GM18517 (cell line): ENCODE measurements around the gene COX20.
A peak's percentile ranks its signal among the peaks of the same experiment; 100 is the strongest.

ENCODE experiments used
- ATAC-seq: cut with Tn5 transposase; IDR thresholded peaks from one replicate; pipeline ENCODE4 v1.9.1; 2021; ENCODE audit warnings: mild to moderate bottlenecking, moderate library complexity; ENCODE audit not compliant: unreplicated experiment

The COX20 gene

GRCh38 chr1:244850896-244851295 lies 15.4 kb downstream of the COX20 start:
- ATAC-seq, result no peak

GRCh38 chr1:244851546-244852231 lies 16.2 kb downstream of the COX20 start:
- ATAC-seq, result no peak

- no peak for ATAC-seq
Observed at GRCh38 chr1:244852694-244853093, 17.2 kb downstream of the COX20 start.

DNA sequence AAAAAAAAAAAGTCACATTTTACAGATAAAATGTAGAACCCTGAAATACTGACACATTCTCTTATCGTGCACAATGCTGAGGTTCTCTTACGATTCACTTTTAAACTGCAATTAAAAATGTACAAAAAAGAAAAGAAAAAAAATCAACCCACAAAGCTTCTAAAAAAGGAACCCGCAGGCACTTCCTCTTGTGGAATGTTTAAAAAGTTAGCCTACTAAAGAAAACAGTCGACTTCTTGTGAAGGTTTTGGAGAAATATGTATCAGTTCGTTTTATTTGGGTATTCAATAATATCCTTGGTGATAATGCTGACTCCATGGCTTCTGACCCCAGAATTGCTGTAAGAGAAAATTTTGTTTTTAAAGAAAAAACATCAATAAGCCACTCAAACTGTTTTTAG lies 18.7 kb downstream of the COX20 start:
- ATAC-seq, result no peak

- ATAC-seq, result no peak
Observed at GRCh38 chr1:244854865-244855578, 19.6 kb downstream of the COX20 start.

DNA sequence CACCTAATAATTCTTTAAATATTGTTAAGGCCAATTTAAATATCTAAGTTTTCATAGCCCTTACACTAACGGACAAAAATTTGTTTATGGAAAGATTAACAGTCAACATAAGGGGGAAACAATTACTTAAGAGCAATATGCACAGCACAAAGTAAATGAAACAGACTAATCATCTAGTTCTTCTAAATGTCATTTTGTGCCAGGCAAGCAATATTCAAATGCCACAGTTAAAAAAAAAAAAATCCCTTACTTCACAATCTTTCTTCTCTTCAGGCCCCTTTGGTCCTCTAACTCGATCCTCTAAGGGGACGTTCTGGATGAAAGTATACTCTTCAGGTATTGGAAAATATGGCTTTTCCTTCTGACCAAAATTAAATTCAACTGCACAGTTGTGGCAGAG lies 22.3 kb downstream of the COX20 start:
- ATAC-seq, result no peak

DNA sequence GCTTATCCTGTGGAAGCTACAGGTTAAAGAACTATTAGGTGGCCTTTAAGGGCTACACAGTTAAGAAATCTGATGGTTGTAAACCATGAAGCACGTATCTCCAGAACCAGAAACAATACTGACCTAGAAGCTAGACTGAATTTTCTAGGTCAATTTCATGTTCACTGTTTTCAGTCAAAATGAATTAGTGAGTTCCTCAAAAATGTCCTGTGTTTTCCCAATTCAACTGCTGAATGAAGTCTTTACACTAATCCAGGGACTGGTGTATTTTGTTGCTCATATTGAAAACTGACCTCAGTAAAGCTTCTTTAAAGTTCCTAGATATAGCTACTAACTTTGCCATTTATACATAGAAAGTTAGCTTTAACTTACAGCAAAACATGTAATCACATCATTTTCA lies 22.9 kb downstream of the COX20 start:
- no peak for ATAC-seq

GRCh38 chr1:244860078-244860477 lies 24.6 kb downstream of the COX20 start:
- no peak for ATAC-seq

DNA sequence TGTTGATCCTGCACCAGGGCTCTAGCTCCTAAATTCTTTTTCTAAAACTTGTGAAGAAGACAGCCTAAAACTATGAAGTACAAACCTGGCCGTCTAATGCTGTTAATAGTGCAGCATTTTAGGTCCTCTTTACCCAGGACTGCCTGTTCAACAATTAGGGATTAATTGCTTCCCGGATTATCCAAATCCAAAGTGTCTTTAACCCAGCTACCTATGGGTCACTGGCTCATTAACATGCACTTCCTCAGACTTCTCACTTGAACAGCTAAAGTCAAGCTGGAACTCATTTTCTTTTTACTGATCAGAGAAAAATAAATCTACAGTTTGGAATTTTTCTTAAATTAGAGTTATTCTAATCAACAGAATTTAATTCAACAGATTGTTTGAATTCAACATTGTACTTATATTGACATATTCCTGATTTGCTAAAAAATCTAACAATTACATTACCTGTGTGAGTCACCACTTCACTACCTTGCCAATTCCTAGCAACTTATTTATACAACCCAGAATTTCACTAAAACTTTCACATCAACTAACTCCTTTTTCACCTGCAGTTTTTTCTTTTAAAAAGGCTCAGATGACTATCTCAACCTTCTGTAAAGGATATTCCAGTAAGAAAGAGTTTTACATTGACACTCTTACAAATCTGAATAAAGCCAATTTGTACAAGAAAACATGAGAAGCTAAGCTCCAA lies 25.6 kb downstream of the COX20 start:
- no peak for ATAC-seq

DNA sequence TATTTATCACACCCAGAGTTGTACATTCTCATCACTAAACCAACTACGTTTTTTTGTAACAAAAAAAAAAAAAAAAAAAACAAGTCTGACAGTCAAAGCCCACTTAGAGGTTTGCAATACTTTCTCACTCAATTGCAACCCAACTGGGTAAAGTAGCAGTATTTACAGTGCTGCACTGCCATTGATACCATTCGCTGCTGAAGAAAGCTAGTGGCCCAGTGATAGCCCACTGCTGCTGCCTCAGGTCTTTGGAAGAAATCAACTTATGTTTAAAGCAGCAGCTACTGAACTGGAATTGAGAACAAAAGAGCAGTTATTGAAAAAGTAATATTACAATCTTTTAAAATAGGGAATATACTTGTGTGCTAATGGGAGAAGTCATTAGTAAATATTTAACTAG lies 26.2 kb downstream of the COX20 start:
- no peak for ATAC-seq

- no peak for ATAC-seq
Observed at GRCh38 chr1:244862354-244862698, 26.9 kb downstream of the COX20 start.

DNA sequence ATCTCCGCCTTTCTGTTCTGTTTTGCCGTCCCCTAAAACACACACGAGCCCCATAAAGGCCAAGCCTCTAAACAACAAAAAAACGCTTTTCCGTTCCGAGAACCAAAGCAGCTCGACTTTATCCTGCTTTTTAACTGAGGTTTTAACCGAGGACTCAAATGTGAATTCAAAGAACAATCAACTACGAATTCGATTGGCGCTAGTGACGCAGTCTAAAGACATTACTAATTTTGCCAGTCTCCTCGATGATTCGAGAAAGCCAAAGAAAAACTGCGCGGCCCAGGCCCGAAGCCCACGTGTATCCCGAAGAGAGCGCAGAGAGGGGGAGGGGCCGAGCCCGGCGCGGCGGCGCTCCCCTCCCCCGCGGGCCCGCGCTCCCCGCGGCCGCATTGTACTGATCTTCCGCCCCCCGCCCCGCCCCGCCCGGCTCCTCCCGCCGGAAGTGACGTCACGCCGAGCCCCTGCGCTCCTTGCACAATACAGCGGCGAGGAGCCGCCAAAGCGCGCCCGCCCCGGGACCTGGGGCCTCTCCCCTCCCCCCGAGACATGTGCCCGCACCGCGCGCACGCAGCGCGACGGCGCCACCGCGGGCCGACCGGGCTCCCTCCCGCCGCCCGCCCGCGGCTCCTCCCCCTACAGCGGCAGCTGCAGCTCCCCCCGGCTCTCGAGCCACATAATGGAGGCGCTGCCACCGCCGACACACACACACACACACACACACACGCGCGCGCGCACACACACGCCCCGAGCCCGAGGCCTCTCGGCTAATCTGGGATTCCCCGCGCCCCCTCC lies 27.4 kb downstream of the COX20 start:
- ATAC-seq, result peak; percentile 48

DNA sequence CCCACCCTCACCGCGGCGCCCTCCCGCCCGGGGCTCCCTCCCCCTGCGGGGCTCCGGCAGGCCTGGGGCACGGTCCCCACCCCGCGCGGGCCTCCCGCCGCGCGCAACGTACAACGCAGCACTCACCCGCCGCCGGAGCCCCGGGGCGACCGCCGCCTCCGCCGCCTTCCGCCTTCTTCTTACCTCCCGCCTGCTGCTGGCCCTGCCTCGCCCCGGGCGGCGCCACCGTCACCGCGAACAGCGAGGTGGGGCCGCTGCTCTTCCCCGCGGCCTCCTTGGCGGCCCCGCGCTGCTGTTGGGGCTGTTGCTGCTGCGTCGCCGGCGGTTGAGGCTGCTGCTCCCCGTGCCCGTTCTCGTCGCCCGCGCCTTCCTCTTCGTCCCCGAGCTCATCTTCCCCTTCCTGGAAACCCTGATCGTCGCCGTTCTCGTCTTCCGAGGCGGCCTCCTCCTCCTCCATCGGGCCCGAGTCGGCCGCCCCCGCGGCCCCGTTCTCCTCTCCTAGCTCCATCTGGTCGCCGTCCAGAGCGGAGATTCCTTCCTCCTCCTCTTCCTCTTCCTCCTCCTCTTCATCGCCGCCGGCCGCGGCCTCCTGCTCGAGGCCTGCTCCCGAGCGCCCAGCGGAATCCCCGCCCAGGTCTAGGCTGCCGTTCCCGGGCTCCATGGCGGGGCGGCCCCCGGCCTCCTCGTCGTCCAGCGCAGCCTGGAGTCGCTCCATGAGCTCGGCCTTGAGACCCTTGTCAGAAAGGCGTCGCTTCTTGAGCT lies 28.2 kb downstream of the COX20 start:
- peak; percentile 1 for ATAC-seq

DNA sequence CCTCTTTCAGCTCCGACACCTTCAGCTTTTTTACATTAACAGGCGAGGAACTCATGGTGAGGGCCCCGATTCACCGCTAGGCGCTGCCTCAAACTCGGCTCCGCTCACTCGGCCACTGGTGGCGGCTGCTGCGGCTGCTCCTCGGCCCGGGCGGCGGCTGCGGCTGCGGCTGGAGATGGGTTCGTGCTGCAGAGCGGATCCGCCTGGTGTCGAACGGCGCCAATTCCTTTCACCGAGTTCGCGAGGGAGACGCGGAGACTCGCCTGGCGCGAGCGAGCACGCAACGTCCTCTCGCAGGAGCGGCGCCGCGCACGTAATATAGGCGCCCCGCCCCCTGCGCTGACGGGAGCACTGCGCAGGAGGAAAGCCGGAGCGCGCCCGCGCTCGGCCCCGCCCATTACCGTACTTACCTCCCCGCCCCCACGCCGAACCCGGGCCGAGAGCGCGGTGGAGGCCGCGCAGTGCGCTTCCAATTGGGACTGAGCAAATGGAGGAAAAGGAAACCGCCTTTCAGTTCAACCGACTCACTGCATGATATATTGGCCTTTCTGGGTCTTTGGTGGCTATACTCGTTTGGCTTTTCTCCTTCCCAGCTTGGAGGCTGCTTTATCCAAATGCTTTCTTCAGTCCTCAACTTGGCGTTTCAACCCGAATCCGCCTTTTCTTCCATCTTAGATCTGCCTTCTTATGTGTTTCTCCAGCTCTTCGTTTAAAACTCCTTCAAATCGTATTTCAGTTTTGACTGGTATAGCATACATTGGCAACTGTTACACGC lies 29.0 kb downstream of the COX20 start, which contains the start of gene HNRNPU:
Gene HNRNPU (minus strand): TSS at position 291 of the 775 bp plus-strand sequence. CDS start 236 bp downstream, at position 55.
- peak; percentile 68 for ATAC-seq

- no peak for ATAC-seq
Observed at GRCh38 chr1:244865028-244865371, 29.5 kb downstream of the COX20 start.

DNA sequence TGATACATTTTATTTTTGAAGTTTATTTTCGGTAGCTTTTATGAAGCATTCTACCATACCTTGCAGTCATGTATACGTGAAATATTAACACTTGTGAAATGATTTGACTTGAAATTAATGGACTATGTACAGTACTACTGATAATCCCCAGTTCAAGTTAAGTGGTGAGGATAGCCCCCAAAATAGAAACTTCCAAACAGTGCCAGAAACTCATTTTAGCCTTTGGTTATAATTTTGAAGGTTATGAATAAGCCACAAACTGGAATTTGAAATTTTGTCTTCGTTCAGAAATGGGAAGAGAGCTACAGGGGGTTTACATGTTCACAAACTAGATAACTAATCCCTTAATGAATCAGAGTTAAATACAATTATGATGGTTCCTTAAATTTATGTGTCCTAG lies 30.4 kb downstream of the COX20 start:
- no peak for ATAC-seq

DNA sequence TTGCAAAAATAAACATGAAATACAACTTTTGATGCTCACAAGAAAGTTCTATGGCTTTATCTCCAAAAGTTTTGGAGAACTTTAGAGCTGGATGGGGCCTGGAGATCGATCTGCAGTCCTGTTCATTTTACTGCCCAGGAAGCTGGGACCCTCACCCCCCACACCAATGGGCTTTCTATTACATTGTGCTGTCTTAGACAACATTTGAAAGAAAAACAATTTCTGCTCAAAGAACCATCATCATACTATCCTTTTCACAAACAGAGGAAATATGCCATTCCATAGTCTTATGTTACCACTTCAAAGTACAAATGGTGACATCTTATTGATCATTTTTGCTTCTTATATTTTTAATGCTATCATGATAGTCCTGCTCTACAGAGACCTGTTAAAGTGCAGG lies 30.9 kb downstream of the COX20 start:
- ATAC-seq, result no peak

GRCh38 chr1:244868484-244869363 lies 33.3 kb downstream of the COX20 start:
- no peak for ATAC-seq

DNA sequence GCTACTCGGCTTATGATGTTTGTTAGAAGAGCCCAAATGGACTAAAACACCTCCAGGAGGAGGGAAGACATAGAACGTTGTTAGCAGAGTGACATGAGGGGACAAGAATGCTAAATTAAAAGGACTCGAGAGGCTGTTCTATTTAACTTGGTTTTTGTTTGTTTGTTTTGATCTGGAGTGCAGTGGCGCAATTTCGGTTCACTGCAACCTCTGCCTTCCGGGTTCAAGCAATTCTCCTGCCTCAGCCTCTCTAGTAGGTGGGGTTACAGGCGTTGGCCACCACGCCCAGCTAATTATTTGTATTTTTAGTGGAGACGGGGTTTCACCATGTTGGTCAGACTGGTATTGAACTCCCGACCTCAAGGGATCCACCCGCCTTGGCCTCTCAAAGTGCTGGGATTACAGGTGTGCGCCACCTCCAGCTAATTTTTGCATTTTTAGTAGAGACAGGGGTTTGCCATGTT lies 33.9 kb downstream of the COX20 start:
- ATAC-seq, result no peak
